HL-60 (cell line): ENCODE measurements around the gene TARS1.

Experiments
- CTCF ChIP-seq: IDR thresholded peaks from one replicate; pipeline ENCODE4 v1.5.1; 2011; ENCODE audit warnings: low read length, control low read depth, inconsistent platforms; ENCODE audit not compliant: insufficient read depth
- GABPA ChIP-seq: IDR thresholded peaks from 2 replicates; pipeline ENCODE4 v1.6.1; 2012; ENCODE audit warnings: low read depth
- POLR2AphosphoS5 ChIP-seq: IDR thresholded peaks from 2 replicates; pipeline ENCODE4 v1.6.1; 2012; ENCODE audit warnings: low read depth

GRCh38 chr5:33417632-33418031 lies 23.1 kb upstream of the TARS1 start:
- TF ChIP-seq CTCF (no peak), POLR2AphosphoS5 (no peak), GABPA (no peak)
